Prostate gland (tissue), 2 donors: ENCODE data around the gene ZDHHC11.
"Not testable (repeated sequence)": the region's sequence is repeated elsewhere in the genome, so short reads cannot be mapped to it uniquely, and the experiment has no call there.

ENCODE experiments used
- POLR2A ChIP-seq: fragments of 450-650 bp; IDR thresholded peaks from one replicate; pipeline ENCODE4 v1.6.1; 2016; ENCODE audit warnings: antibody characterized with exemption, mild to moderate bottlenecking
- POLR2AphosphoS5 ChIP-seq: sonication (generic); formaldehyde crosslinking; IDR thresholded peaks from one replicate; pipeline ENCODE4 v1.6.1; 2017; ENCODE audit warnings: antibody characterized with exemption
- TF ChIP-seq, protein P1 (sequence below), 4 experiments: fragments of 200-600 bp in 2 of 4; fragments of 450-650 bp in 2 of 4; sonication (generic) in 2 of 4; IDR thresholded peaks; 1 replicate in 3 of 4; 2 replicates in 1 of 4; pipeline ENCODE4 v1.5.1; 2016 to 2019; ENCODE audit warnings: antibody characterized with exemption in 4 of 4, mild to moderate bottlenecking in 2 of 4, moderate library complexity in 2 of 4

DNA sequence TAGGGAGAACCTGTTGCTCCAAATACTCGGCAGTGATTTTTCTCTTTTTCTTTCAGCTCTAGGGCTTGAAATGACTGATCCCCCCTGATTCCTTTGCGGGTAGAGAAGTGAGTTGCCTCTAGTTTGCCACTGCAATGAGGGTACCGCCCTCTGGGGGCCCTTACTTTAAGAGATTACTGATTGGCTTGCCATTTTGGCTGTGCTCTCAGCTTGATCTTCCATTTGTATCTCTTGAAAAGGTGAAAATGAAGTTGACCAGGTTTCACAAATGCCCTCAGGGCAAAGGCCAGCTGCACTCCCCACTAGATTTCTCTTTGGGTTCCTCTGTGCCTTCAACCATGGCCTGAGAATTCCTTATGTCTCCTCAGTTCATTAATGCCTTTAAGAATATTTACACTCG is 52.8 kb downstream of the ZDHHC11 start:
- not testable (repeated sequence) for TF ChIP-seq POLR2AphosphoS5, POLR2A
- TF ChIP-seq, protein P1, sequence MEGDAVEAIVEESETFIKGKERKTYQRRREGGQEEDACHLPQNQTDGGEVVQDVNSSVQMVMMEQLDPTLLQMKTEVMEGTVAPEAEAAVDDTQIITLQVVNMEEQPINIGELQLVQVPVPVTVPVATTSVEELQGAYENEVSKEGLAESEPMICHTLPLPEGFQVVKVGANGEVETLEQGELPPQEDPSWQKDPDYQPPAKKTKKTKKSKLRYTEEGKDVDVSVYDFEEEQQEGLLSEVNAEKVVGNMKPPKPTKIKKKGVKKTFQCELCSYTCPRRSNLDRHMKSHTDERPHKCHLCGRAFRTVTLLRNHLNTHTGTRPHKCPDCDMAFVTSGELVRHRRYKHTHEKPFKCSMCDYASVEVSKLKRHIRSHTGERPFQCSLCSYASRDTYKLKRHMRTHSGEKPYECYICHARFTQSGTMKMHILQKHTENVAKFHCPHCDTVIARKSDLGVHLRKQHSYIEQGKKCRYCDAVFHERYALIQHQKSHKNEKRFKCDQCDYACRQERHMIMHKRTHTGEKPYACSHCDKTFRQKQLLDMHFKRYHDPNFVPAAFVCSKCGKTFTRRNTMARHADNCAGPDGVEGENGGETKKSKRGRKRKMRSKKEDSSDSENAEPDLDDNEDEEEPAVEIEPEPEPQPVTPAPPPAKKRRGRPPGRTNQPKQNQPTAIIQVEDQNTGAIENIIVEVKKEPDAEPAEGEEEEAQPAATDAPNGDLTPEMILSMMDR (IDR thresholded peaks at IDR 0.05) = not testable (repeated sequence)
